Endometrial microvascular endothelial cells (primary cell): ENCODE measurements around the gene TMEM54. TPM values are rescaled to one million over a fixed set of nuclear protein-coding genes. Genes with fewer than 3 reads are reported as not detected.

Experiments used
- in situ Hi-C: cut with HindIII; loops from 2 replicates; pipeline ENCODE4 v1.10.0; 2017; ENCODE audit warnings: low sequenced_read_pairs, low pct_unique_long_range_greater_than_20kb; ENCODE audit errors: inconsistent ontology term
- total RNA-seq: library from RNA; depleted of rRNA; stranded (reverse); fragments of >200 nt; gene quantifications from one replicate; pipeline ENCODE4 v1.2.3, GENCODE V29; 2015; ENCODE audit errors: inconsistent ontology term

TMEM54 gene
- total RNA-seq, 1 donor from 2014 or later, result 8.0 TPM

DNA sequence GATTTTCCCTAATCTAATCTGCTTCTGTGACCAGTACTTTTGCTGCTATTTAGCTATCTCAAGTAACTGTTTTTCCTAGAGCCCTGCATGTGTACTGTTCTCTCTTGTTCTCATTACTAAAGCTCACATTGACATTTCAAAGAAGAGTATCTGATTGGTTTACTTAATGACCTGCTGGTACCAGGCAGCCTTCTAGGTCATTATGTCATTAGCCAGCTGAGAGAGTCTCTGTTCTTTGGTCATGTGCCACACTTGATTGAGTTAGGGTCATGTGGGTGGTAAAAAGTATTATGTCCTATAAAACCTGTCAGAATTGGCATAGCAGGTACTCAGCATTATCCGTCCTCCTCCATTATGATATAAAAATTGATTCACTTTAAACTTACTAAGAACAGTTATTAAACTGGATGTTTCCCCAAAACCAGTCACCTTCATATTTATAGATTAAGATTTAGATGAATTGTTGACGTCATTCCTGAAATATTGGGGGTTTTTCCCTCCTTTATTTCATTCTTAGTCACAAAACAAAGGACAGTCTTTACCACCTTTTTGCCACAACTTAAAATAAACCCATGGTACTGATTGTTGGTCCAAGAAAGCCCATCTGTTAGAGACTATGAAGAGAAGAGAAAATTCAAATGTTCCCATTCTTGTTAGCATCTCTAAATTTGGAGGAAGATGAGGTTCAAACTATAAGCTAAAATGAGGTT lies 52.7 kb downstream of the TMEM54 start:
- in situ Hi-C loops, result no loop called here

Other genes with a start within 250 kb of the TMEM54 start
- 8.9 TPM for gene SYNC, start 198.6 kb downstream of the TMEM54 start, total RNA-seq
- 132 TPM for gene YARS1, start 84.0 kb downstream of the TMEM54 start, total RNA-seq
- 28.4 TPM for gene S100PBP, start 83.7 kb downstream of the TMEM54 start, total RNA-seq
- gene FNDC5, start 30.5 kb downstream of the TMEM54 start, total RNA-seq, result not detected
- not detected for gene HPCA, start 14.9 kb downstream of the TMEM54 start, total RNA-seq
- 42.2 TPM for gene RNF19B, start 63.4 kb upstream of the TMEM54 start, total RNA-seq
- 160 TPM for gene AK2, start 135.5 kb upstream of the TMEM54 start, total RNA-seq
- not detected for gene AZIN2, start 179.8 kb upstream of the TMEM54 start, total RNA-seq